ENCODE measurements around the gene MTHFD1L.

- no peak for TF ChIP-seq CTCF (IDR thresholded peaks at IDR 0.05)
- no peak for TF ChIP-seq POLR2A (IDR thresholded peaks at IDR 0.05)
Observed at GRCh38 chr6:151113641-151114040, 248.1 kb downstream of the MTHFD1L start.
